IPS-18c (cell line): ENCODE measurements around the gene WWTR1.

ENCODE experiments used
- H3K4me3 ChIP-seq: 2 replicates; pipeline ENCODE4 v1.7.0; 2013; ENCODE audit warnings: low read depth, mild to moderate bottlenecking, low read length, moderate library complexity; ENCODE audit not compliant: insufficient read depth
- H3K9me3 ChIP-seq: one replicate; pipeline ENCODE4 v1.6.1; 2013; ENCODE audit warnings: mild to moderate bottlenecking, low read length, moderate library complexity; ENCODE audit not compliant: control insufficient read depth, insufficient read depth

Gene WWTR1

DNA sequence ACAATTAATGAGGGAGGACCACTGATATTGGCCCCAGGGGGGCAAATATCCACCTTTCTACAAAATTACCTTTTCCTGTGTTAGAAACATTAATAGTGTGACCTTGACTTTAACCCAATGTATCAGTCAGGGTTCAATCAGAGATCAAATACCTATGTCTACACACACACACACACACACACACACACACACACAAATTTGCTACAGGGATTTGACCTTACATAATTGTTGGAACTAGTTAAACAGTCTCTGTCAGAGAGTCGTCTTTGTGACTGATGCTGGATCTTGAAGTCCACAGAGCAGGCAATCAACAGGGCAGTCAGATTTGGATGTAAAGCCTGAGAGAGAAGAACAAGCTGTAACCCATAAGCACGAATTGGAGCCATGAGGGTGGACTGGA, 150.9 kb downstream of the WWTR1 start:
- no peak overlapping the region for H3K4me3 ChIP-seq
- H3K9me3 ChIP-seq, result no peaks in the 10 kb centered on the region

DNA sequence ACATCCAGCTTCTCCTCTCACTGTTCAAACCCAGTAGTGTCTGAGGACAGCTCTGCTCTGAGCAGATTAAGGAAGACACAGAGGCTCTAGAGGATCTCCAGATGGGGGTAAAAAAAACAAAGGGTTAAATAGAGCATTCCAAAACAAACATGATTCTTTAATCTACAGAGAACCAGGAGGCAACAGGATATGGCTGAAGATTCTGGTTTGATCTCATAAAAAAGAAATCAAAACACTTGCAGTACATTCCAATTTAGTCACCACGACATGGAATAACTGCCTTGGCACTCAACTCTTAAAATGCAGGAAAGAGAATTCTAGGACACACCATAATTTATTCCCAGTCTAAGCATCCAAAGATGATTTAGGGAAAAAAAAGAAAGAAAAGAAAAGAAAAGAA, 151.3 kb downstream of the WWTR1 start:
- no peak overlapping the region for H3K4me3 ChIP-seq
- H3K9me3 ChIP-seq, result no peaks in the 10 kb centered on the region

DNA sequence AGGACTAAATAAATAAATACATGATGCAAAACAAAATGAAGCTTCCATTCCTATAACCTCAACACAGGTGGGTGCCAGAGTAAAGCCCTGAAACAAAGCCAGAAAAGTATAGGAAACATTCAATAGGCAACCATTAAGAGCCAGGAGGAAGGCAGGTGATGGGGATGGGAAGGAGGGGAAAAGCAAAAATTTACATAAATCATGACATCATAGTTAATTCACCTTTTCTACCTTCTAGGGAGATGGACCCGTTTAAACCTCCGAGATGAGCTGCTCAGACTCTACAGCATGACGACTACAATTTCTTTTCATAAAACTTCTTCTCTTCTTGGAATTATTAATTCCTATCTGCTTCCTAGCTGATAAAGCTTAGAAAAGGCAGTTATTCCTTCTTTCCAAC, 155.4 kb downstream of the WWTR1 start:
- Histone ChIP-seq H3K9me3 (no peaks in the 10 kb centered on the region), H3K4me3 (no peak overlapping the region)

- no peak overlapping the region for H3K4me3 ChIP-seq
- no peaks in the 10 kb centered on the region for H3K9me3 ChIP-seq
These were observed 156.3 kb downstream of the WWTR1 start for GRCh38 chr3:149501524-149501923.

- H3K9me3 ChIP-seq, result no peaks in the 10 kb centered on the region
These were observed 159.7 kb downstream of the WWTR1 start for GRCh38 chr3:149497966-149498670.

DNA sequence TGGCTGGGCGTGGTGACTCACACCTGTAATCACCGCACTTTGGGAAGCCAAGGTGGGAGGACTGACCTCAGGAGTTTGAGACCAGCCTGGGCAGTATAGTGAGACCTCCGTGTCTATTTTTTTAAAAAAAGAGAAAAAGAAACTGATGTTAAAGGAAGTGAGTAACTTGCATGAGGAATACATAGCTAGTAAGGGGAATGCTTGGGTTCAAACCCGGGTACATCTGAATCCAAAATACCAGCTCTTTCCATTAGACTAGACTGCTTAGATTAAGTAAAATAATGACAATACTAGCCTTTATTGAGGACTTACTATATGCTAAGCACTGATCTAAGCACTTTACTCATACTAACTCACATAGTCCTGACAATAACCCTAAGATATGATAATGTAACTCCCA, 160.9 kb downstream of the WWTR1 start:
- no peaks in the 10 kb centered on the region for H3K9me3 ChIP-seq
- no peak overlapping the region for H3K4me3 ChIP-seq

More at GRCh38 chr3:149497966-149498670, 159.7 kb downstream of the WWTR1 start:
- H3K4me3 ChIP-seq, result no peak overlapping the region

DNA sequence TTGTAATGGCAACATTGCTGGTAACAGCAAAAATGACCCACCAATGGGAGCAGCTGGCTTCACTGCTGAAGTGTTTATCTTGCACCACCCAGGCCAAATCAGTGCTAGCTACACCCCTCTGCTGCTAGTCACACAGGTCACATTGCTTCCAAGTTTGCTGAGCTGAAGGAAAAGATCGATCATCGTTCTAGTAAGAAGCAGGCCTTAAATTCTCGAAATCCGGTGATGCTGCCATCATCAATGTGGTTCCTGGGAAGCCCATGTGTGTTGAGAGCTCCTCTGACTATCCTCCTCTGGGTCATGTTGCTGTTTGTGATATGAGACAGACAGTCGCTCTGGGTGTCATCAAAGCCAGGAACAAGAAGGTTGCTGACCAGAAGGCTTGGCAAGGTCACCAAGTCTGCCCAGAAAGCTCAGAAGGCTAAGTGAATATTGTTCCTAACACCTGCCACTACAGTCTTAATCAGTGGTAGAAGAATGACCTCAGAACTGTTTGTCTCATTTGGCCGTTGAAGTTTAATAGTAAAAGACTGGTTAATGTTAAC, 162.2 kb downstream of the WWTR1 start:
- no peak overlapping the region; the same call in 1 of the 2 replicates for H3K4me3 ChIP-seq
- H3K9me3 ChIP-seq, result no peaks in the 10 kb centered on the region

GRCh38 chr3:149494759-149495580, 162.9 kb downstream of the WWTR1 start:
- Histone ChIP-seq H3K9me3 (no peaks in the 10 kb centered on the region), H3K4me3 (no peak overlapping the region; the same call in 1 of the 2 replicates)

DNA sequence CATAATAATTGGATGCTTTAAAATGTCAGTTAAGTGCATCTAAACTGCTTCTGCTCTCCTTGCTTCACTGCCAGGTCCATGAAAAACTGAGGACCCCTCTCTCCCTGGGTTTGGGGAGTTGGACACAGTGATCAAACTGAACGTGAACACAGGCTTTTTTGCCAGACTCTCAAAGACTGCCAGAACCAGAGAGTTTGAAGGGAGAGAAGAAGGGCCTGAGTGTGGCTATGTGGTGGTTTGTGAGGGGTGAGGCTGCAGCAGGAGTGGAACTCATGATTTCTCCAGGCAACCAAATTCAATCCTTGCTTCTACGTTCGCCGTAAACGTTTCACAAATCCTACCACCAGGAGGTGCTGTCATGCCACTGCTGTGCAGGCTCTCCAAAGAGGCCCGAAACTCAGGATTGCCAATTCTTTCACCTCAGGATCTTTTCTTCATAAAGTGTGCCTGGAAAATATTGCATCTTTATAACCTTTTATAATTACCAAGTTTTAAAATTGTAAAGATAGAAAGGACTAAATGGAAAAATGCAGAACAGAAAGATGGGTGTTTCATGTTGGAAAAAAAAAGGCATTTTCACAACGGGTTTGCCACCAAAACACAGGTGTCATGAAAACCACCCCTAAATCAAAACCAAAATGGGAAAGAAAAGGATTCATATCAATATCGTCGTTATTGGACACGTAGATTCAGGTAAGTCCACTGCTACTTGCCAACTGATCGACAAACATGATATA, 163.6 kb downstream of the WWTR1 start:
- H3K4me3 ChIP-seq, result no peak overlapping the region
- no peaks in the 10 kb centered on the region for H3K9me3 ChIP-seq

DNA sequence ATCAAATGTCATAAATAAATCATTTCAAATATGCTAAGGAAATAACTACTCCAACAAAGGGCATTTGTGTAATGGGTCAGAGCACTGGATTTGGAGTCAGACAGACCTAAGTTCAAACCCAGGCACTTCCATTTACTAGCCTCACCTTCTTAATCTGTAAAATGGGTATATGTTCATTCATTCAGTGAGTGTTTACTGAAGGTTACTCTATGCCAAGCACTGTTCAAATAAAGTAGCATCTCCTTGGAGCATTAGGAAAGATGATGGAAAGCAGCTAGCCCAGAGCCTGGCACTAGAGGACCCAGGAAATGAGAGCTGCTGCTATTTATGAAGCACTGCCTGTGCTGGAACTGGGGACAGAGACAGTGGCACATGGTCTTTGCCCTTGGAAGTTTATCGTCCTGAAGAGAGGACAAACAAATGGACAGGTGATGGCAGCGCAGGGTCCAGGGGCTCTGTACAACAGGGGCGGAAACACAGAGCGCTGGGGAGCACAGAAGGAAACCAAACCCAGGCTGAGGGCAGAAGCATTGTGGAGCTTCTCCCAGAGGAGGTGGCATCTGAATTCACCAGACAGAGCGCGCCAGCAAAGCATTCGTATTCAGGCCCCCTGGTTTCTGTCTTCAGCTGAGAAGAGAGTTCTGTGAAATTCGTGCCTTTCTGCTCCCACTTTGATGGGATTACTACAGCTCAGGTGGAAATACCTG, 164.4 kb downstream of the WWTR1 start:
- no peaks in the 10 kb centered on the region for H3K9me3 ChIP-seq

DNA sequence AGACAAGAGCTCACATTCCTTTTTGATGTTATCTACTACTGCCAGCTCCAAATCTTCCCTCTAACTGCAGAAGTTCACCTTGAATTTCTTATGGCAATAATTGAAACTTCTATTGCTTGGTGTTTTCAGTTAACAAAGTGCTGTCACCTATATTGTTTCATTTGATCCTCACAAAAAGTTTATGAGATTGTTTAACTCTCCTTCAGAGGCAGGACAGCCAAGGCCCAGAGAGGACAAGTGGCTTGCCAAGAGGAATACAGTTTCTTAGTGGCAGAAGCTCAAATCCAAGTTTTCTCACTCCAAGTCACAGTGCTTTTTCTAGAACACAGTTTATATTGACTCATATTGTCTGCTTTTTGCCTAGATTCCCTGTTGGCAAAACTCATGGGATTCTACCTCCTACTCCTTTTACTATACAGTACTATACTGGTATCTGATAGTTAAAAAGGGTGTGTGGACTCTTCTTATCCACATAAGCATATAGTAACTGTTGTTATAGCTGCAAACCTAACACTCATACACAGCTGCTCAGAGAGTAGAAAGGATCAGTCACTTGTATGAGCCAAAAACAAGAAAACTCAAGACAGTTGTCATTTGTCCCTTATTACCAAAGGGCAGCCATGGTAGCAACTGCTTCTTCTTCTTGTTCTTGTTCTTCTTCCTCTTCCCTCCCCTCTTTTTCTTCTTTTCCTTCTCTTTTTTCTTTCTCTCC, 167.4 kb downstream of the WWTR1 start:
- Histone ChIP-seq H3K4me3 (no peak overlapping the region), H3K9me3 (no peaks in the 10 kb centered on the region)

More for the DNA sequence above, 164.4 kb downstream of the WWTR1 start:
- H3K4me3 ChIP-seq, result no peak overlapping the region

DNA sequence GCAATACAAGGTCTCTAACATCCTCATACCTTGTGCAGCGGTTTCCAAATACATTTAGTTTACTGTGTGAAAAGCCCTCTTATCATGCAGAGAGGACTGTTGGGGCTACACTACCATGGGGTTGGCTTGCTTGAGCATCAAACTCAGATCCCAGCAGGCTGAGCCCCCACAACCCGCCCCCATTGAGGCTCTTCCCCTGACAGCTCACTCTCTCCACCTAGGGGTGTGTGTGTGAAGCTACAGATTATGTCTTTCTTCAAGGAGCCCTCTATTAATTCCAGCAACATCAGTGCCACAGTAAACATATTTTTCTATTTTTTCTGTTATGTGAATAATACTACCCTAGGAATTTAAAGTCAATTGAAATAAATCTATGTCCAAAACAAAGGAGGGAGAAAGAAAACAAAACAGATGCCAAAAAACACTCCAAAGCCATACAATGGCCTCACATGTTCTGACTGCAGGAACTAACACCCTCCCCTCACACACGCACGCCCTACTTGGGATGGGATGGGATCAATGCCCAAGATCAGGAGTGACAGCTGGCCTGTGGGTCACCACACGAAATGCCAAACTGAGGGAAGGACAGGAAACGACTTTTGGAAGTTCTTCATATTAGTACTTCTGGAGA, 168.7 kb downstream of the WWTR1 start:
- Histone ChIP-seq H3K9me3 (no peaks in the 10 kb centered on the region), H3K4me3 (no peak overlapping the region)

- Histone ChIP-seq H3K4me3 (no peak overlapping the region), H3K9me3 (no peaks in the 10 kb centered on the region)
These were observed 170.1 kb downstream of the WWTR1 start for GRCh38 chr3:149487598-149488197.

DNA sequence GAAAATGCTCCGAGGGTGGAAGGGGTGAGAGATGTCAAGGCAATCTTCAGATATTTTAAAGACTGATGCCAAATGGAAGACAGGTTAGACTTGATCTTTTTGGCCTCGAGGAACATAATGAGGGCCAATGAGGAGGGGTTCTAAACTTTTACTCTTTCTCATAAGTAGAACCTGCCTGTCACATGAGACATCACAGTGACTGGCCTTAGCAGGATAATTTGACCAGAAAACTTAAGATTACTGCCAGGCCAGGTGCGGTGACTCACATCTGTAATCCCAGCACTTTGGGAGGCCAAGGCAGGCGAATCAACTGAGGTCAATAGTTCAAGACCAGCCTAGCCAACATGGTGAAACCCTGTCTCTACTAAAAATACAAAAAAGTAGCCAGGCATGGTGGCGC, 171.1 kb downstream of the WWTR1 start:
- Histone ChIP-seq H3K4me3 (no peak overlapping the region), H3K9me3 (no peaks in the 10 kb centered on the region)

DNA sequence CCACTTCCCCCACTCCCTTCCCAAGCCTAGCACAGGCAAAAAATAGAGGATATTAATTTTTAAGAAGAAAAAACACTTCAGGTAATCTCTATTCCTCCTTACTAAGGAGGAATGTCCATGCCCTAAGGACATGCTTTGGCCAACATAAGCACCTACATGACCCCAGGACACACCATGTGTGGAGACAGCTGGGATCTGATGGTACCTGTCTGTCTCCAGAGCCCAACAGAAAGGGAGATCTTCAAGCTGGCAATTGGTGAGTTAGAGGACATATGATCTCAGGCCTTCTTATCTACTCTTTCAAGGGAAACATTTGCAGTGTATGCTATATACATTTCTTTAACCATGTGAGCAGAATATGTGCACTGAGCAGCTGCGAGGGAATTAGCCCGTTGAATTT, 176.3 kb downstream of the WWTR1 start:
- H3K9me3 ChIP-seq, result no peaks in the 10 kb centered on the region
- no peak overlapping the region for H3K4me3 ChIP-seq

- H3K9me3 ChIP-seq, result no peaks in the 10 kb centered on the region
- no peak overlapping the region for H3K4me3 ChIP-seq
These were observed 176.8 kb downstream of the WWTR1 start for GRCh38 chr3:149481056-149481455.
